SK-N-SH treated with all-trans-retinoic acid at 6 μM for 48 hours (cell line): ENCODE data around the gene TMEM217.

ENCODE experiments used
- ARNTL ChIP-seq: fragments of 450-650 bp; formaldehyde crosslinking; IDR thresholded peaks from 2 replicates; pipeline ENCODE4 v1.5.0; 2020; ENCODE audit warnings: low read depth, mild to moderate bottlenecking, moderate library complexity, borderline replicate concordance
- CSDC2 ChIP-seq: fragments of 250-450 bp; sonication (Bioruptor Pico); IDR thresholded peaks from 2 replicates; pipeline ENCODE4 v1.5.0; 2020; ENCODE audit warnings: mild to moderate bottlenecking, moderate library complexity
- PPARA ChIP-seq: fragments of 250-450 bp; sonication (Bioruptor Pico); IDR thresholded peaks from 2 replicates; pipeline ENCODE4 v1.5.0; 2020; ENCODE audit warnings: mild to moderate bottlenecking, borderline replicate concordance
- RARB ChIP-seq: fragments of 250-450 bp; sonication (Bioruptor Pico); IDR thresholded peaks from 2 replicates; pipeline ENCODE4 v1.8.0; 2021; ENCODE audit warnings: mild to moderate bottlenecking, moderate library complexity
- ZFP30 ChIP-seq: fragments of 450-650 bp; formaldehyde crosslinking; IDR thresholded peaks from 2 replicates; pipeline ENCODE4 v1.5.0; 2022; ENCODE audit warnings: mild to moderate bottlenecking, moderate library complexity

DNA sequence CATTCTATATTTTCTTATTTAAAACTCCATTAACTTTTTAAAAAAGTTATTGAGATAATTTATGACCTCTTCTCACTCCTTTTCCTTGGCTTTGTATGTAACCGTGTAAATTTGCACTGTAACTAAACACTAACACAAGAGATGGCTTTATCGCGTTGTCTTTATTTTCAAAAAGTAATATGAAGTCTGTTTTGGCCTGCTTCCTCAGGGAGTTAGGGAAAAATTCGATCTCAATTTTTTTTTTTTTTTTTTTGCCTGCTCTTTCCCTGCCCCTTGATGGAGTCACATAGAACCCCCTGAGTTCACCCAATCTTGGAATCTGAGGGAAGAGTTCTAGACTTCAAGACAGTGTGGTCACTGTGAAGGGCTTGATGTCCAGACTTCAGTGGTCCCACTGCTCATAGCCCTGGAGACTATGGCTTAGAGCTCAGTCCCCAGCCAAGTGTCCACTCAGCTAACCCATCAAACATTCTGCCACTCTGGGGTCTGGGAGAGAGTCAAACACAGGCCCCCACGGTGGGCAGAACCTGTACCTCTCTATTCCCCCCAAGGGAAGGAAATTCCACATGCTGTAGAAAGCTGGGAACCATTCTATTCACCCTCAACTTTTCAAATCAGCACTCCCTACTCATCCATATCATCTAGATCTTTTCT, 16.0 kb downstream of the TMEM217 start:
- TF ChIP-seq CSDC2 (no peak; the same call in 1 of the 2 replicates), ARNTL (no peak), RARB (CRISPR knock-in tag) (no peak), PPARA (CRISPR knock-in tag) (no peak), ZFP30 (CRISPR knock-in tag) (no peak)
